ENCODE data around the gene HS3ST3B1. TPM values are rescaled to one million over a fixed set of nuclear protein-coding genes. Genes with fewer than 3 reads are reported as not detected.
A peak's percentile ranks its signal among the peaks of the same experiment; 100 is the strongest.

HS3ST3B1 gene
- total RNA-seq, 1 experiment from 2014 or later: 3.8 TPM

- intact Hi-C loops (cut with micrococcal nuclease): no loop called here
- Mint-ChIP-seq H3K4me3 (ENCODE audit: unreplicated experiment) (no peak overlapping the region), H3K4me1 (ENCODE audit: insufficient read depth, unreplicated experiment) (no peaks in the 10 kb centered on the region), H3K27me3 (ENCODE audit: insufficient read depth, unreplicated experiment) (peaks cover 14% of the 10 kb centered on the region), H3K36me3 (ENCODE audit: insufficient read depth, unreplicated experiment) (no peaks in the 10 kb centered on the region), H3K27ac (ENCODE audit: low read depth, unreplicated experiment) (no peak overlapping the region), H3K9me3 (ENCODE audit: unreplicated experiment) (no peaks in the 10 kb centered on the region)
- DNase-seq (ENCODE audit: unreplicated experiment): peak; percentile 27
- ChIA-PET POLR2A (no interaction called here), CTCF (interaction anchor here (0.8 kb wide), 1 partner anchor 931 kb away, joined by 3 read pairs; no protein-coding TSS in a partner anchor)
- BruUV-seq (replicated peaks): no TSS peak
- TF ChIP-seq CTCF (IDR thresholded peaks at IDR 0.05; ENCODE audit: unreplicated experiment): no peak
Observed at GRCh38 chr17:14289162-14289561, 11.7 kb upstream of the HS3ST3B1 start.

- H3K27ac Mint-ChIP-seq (ENCODE audit: low read depth, unreplicated experiment): no peak overlapping the region
- no peaks in the 10 kb centered on the region for H3K9me3 Mint-ChIP-seq (ENCODE audit: unreplicated experiment)
- ChIA-PET POLR2A (no interaction called here), CTCF (interaction anchor here (0.5 to 1.6 kb wide), 2 partner anchors 11 to 28 kb away, joined by 3 read pairs; no protein-coding TSS in a partner anchor)
- H3K4me1 Mint-ChIP-seq (ENCODE audit: insufficient read depth, unreplicated experiment): peaks cover 5% of the 10 kb centered on the region
- DNase-seq (ENCODE audit: unreplicated experiment): no peak
- H3K36me3 Mint-ChIP-seq (ENCODE audit: insufficient read depth, unreplicated experiment): peaks cover 4% of the 10 kb centered on the region
- no peak overlapping the region for H3K4me3 Mint-ChIP-seq (ENCODE audit: unreplicated experiment)
- TF ChIP-seq CTCF (IDR thresholded peaks at IDR 0.05; ENCODE audit: unreplicated experiment): no peak
- intact Hi-C loops (cut with micrococcal nuclease): no loop called here
- BruUV-seq (replicated peaks): no TSS peak
- peaks cover 24% of the 10 kb centered on the region for H3K27me3 Mint-ChIP-seq (ENCODE audit: insufficient read depth, unreplicated experiment)
Observed at GRCh38 chr17:14294876-14295275, 6.0 kb upstream of the HS3ST3B1 start.

GRCh38 chr17:14295676-14296075 is 5.2 kb upstream of the HS3ST3B1 start:
- Mint-ChIP-seq H3K27ac (ENCODE audit: low read depth, unreplicated experiment) (no peak overlapping the region), H3K4me1 (ENCODE audit: insufficient read depth, unreplicated experiment) (peaks cover 13% of the 10 kb centered on the region), H3K27me3 (ENCODE audit: insufficient read depth, unreplicated experiment) (peaks cover 24% of the 10 kb centered on the region), H3K36me3 (ENCODE audit: insufficient read depth, unreplicated experiment) (peaks cover 8% of the 10 kb centered on the region), H3K4me3 (ENCODE audit: unreplicated experiment) (no peak overlapping the region), H3K9me3 (ENCODE audit: unreplicated experiment) (no peaks in the 10 kb centered on the region)
- ChIA-PET POLR2A (interaction anchor here (0.7 to 0.8 kb wide), 2 partner anchors 10 to 377 kb away, joined by 3 read pairs; no protein-coding TSS in a partner anchor), CTCF (no interaction called here)
- no peak for DNase-seq (ENCODE audit: unreplicated experiment)
- no TSS peak for BruUV-seq (replicated peaks)
- intact Hi-C loops (cut with micrococcal nuclease): no loop called here
- no peak for TF ChIP-seq CTCF (IDR thresholded peaks at IDR 0.05; ENCODE audit: unreplicated experiment)

GRCh38 chr17:14296166-14296910 is 4.5 kb upstream of the HS3ST3B1 start:
- intact Hi-C loops (cut with micrococcal nuclease): no loop called here
- Mint-ChIP-seq H3K27ac (ENCODE audit: low read depth, unreplicated experiment) (no peak overlapping the region), H3K4me1 (ENCODE audit: insufficient read depth, unreplicated experiment) (peaks cover 13% of the 10 kb centered on the region), H3K36me3 (ENCODE audit: insufficient read depth, unreplicated experiment) (peaks cover 12% of the 10 kb centered on the region), H3K9me3 (ENCODE audit: unreplicated experiment) (no peaks in the 10 kb centered on the region), H3K4me3 (ENCODE audit: unreplicated experiment) (no peak overlapping the region), H3K27me3 (ENCODE audit: insufficient read depth, unreplicated experiment) (peaks cover 24% of the 10 kb centered on the region)
- BruUV-seq (replicated peaks): no TSS peak
- ChIA-PET POLR2A (interaction anchor here (0.7 to 0.8 kb wide), 2 partner anchors 10 to 377 kb away, joined by 3 read pairs; no protein-coding TSS in a partner anchor), CTCF (interaction anchor here (0.8 kb wide), 1 partner anchor 698 kb away, joined by 4 read pairs; no protein-coding TSS in a partner anchor)
- TF ChIP-seq CTCF (IDR thresholded peaks at IDR 0.05; ENCODE audit: unreplicated experiment): no peak
- DNase-seq (ENCODE audit: unreplicated experiment): no peak

All from MCF 10A (cell line).